T-helper 2 cell (primary cell): Measurements from ENCODE around the gene TMEM259.

Source experiments
- DNase-seq, 5 experiments: peaks; one replicate each; pipeline versions ENCODE4 v3.0.0 to v3.0.0-alpha.2; 2012 to 2022
- total RNA-seq, 2 donors: gene quantifications; one replicate each; lab custom pipeline; 2026; lab: John Stamatoyannopoulos, UW

The TMEM259 gene
- 270 to 389 reads per million in 2 donors for total RNA-seq

DNA sequence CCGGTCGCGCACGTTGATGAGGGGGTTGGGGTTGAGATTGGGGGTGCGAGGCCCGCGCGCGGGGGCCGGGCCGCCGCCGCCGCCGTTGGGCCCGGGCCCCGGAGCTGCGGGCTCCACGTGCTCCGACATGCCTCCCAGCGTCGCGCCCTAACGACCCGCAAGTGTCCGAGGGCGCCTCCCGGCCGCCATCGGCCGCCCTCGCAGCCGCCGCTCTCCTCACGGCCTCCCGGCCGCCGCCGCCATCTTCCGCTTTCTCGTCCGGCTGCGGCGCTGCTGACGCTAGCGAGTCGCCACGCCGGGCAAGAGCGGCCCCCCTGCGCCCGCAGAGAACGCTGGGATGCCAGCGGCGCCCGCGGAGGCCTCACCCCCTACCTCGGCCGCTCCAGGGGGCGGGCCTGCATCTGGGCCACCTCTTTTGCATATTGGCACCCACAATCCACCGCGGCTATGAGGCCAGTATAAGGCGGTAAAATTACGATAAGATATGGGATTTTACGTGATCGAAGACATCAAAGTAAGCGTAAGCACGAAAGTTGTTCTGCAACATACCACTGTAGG is at the start of gene TMEM259:
TSS of gene TMEM259 (minus strand) at position 256 of the 558 bp plus-strand sequence. CDS start at position 129, 127 bp downstream.
- DNase-seq, result peak; percentile 95 to 98 (median 97)

DNA sequence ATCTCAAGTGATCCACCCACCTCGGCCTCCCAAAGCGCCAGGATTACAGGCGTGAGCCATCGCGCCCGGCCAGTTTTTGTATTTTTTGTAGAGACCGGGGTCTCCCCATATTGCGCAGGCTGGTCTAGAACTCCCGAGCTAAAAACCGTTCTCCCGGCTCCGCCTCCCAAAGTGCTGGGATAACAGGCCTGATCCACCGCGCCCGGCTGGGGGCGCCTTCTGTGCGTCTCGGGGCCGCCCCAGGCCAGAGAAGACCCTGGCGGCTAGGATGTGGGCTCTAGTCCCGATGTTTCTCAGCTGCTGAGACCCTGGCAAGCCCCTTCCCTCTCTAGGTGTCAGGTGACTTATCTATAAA is 49.6 kb upstream of the TMEM259 start:
- no peak for DNase-seq

DNA sequence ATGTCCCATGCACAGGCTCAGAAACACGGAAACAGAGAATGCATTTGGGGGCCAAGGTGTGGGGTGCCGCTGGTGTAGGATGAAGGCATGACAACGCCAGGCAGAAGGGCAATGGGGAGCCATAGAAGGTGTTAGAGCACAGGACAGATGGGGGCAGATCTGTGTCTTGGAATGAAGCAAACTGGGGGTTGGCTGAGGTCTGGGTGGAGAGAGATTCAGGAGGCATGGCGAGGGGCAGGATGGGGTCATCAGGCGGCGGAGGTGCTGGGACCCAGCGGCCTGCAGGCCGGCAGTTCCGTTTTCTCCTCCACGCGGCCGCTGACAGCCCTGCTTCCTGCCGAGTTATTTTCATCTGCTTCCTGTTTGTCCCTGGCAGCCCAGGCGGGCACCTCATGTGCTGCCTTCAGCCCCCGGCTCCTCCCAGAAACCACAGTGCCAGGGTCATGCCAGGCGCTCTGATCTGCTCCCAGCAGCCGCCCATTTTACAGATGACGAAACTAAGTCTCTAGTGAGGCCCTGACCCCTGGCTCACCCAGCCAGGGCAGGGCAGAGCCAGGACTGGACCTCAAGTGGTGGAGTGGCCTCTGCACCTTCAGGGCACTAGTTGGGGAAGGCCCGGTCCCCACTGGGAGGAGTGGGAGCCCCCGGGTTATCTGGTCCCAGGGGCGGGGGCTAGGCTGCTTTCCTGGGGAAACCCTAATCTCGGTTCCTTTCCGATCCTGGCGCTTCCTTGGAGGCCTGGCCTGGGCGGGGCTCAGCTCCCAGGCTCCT is 48.3 kb upstream of the TMEM259 start:
- DNase-seq, result peak in 3 of 5 experiments; percentile 72 to 94 (median 77)

DNA sequence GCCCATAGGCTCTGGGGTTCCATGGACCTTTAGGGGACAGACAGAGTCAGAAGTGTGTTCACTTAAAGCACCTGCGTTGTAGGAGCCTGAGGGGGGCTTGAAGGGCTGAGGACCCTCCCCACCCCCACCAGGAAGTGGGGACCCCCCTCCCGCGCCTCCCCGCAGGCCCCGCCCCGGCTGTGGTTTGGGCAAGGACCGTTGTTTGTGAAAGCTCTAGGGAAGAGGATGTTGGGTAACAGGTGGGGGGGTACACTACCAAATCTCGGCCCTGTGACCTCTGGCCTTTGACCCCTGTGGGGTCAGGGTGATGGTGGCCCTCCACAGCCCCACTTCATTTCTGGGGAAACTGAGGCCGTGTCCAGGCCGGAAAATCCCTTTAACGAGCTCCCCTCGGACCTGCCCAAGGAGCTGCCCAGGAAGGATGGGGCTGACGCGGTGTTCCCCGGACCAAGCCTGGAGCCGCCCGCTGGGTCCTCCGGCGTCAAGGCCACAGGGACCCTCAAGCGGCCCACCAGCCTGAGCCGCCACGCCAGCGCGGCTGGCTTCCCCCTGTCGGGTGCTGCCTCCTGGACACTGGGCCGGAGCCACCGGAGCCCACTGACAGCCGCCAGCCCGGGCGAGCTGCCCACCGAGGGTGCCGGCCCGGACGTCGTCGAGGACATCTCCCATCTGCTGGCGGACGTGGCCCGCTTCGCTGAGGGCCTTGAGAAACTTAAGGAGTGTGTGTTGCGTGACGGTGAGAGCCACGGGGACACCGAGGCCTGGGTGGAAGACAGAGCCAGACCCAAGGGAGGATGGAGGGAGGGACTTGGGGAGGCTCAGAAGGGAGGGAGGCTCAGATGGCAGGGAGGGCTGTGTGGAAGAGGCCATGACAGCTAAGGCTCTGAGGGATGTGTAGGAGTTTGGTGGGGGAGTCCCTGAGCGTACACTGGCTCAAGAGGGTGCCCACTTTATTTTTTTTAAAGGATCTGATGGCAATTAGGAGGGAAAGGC is 47.4 kb upstream of the TMEM259 start:
- peak in 3 of 5 experiments; percentile 56 to 88 (median 58) for DNase-seq

DNA sequence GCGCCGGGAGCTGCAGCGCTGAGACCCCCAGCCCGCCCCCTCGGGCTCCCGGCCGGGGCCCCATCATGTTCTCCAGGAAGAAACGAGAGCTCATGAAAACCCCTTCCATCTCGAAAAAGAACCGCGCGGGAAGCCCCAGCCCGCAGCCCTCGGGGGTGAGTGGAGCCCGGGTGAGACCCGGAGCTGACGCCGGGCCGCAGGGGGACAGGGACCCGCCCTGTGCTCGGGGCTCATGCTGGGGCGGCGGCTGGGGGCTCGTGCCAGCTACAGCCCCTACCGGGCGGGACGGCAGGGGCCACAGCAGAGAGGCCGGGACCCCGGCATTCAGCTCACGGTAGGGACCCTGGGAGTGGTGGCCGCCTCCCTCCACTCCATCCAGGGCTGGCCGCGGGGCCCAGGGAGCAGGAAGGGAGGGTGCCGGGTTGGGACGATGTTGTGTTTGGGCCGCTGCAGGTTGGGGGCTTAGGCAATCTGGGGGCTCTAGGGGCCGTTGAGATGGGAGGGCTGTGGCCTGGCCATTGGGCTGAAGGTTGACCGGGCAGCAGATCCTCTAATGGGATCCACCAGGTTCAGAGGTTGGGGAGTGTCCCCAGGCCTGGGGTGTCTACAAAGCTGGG is 46.5 kb upstream of the TMEM259 start:
- DNase-seq, result peak in 4 of 5 experiments; percentile 51 to 86 (median 63)

DNA sequence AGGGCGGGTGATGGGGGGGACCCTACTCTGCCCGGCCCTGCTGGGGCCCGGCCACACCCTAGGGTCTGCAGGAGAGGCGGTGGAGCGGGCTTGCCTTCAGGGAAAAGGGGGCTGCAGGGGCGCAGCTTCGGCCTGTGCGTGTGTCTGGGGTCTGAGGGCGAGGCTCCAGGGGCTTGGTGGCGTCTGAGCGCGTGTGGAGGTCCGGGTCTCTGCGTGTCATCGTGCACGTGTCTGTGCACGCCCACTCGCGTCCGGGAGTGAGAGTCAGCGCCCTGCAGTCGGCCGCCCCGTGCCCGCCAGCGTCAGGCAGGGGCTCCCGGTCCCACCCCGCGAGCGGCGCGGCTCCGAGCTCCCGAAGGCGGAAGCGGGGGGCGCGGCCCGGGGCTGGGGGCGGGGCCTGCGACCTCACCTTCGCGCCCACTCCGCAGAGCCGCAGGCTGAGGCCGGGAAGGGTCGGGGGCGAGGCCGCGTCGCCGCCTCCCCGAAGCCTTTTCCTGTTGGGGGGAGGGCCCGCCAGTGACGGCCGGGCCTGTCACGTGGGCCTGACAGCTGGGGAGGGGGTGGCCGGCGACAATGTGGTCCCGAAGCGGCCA is 45.9 kb upstream of the TMEM259 start, which contains the start of gene ARHGAP45:
TSS of gene ARHGAP45 (plus strand) at position 420 of the 593 bp plus-strand sequence. CDS start 239 bp downstream, outside the sequence.
- peak; percentile 66 to 93 (median 78) for DNase-seq

DNA sequence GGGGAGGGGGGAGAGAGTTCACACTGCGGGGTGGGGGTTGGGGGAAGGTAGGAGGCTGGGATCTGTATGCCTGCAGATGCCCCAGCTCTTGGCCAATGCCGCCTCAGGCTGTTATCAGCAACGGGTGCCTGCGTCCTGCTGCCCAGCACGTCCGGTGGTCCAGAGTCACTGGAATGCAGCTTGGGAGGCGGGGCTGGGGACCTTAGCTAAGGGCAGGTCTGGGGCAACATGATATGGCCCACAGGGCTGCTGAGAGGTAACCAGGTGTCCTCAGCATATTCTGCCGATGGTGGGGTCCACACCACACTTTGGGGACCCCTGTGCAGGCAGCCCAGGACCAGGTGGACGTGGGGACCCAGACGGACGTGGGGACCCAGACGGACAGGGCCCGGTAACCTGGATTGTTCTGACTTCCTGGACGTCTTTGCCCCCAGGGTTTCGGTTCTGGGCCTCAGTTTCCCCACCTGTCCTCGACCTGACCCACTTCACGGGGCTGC is 45.4 kb upstream of the TMEM259 start:
- DNase-seq, result no peak

DNA sequence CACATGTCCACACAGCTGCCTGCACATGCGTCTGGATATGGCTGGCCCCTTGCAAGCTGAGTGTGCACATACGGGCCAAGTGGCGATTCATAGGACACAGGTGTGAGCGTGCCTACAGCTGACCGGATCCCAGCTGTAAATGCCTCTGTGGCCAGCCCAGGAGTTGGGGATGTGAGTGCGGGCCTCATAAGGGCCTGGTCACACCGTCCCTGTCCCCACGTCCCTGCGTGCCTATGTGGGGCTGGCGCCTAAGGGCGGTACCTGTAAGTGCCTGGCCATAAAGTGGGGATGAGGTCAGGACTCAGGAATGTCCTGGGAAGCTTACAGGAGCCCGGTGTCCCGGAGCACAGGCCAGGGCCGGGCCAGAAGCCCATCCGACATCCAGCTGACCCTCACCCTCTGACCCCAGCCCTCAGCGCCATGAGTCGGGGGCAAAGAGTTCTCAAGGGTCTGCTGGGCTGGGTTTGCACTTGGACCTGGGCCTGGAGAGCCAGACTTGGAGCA is 44.7 kb upstream of the TMEM259 start:
- no peak for DNase-seq

DNA sequence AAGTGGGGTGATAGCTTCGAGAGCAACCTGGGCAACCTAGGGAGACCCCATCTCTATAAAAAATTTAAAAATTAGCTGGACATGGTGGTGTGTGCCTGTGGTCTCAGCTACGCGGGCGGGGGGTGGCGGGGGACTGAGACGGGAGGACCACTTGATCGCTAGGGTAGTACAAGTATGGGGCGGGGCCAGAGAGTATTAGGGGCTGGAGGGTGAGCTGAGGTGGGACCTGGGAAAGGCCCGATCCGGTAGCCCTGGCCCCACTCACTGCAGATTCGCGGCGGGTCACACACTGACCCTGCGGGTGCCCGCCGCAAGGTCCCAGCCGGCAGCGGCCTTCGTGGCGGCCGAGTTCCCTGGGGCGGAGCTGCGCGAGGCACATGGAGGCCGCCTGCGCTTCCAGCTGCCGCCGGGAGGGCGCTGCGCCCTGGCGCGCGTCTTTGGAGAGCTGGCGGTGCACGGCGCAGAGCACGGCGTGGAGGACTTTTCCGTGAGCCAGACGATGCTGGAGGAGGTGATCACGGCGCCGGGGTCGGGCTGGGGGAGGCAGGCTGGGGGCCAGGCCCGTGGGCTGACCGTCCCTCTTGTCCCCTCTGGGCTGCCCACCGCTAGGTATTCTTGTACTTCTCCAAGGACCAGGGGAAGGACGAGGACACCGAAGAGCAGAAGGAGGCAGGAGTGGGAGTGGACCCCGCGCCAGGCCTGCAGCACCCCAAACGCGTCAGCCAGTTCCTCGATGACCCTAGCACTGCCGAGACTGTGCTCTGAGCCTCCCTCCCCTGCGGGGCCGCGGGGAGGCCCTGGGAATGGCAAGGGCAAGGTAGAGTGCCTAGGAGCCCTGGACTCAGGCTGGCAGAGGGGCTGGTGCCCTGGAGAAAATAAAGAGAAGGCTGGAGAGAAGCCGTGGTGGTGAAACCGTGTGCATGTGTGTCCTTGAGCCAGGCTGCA is 44.0 kb upstream of the TMEM259 start:
- peak in 3 of 5 experiments; percentile 60 to 85 (median 68) for DNase-seq

DNA sequence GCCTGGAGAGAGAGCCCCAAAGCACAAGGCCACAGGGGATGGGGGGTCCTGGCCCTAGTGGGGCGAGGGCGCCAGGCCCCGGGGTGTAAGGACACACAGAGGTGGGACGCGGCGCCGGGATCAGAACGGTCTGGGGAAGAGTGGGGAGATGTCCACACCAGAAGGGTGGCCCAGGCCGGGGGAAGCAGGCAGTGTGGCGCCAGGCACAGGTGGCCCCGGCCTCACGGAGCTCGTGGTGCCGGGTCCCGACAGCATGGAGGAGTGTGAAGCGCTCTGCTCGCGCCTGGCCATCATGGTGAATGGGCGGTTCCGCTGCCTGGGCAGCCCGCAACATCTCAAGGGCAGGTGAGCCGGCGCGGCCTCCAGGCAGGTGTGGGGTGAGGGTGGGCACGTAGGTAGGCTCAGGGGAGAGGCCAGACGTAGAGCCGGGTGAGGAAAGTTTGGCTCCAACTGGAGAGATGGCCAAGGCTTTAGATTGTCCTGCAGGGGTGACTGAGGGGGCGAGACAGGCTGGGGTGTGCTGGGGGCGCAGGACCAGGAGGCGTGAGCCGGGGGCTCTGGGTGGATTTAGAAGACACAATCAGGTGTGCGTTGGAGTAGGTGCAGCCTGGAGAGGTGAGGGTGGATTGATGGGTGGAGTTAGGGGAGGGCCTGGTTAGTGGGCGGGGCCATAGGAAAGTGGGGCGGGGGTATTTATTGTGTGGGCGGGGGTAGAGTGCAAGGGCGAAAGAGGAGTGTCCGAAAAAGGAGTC is 43.2 kb upstream of the TMEM259 start:
- DNase-seq, result no peak

DNA sequence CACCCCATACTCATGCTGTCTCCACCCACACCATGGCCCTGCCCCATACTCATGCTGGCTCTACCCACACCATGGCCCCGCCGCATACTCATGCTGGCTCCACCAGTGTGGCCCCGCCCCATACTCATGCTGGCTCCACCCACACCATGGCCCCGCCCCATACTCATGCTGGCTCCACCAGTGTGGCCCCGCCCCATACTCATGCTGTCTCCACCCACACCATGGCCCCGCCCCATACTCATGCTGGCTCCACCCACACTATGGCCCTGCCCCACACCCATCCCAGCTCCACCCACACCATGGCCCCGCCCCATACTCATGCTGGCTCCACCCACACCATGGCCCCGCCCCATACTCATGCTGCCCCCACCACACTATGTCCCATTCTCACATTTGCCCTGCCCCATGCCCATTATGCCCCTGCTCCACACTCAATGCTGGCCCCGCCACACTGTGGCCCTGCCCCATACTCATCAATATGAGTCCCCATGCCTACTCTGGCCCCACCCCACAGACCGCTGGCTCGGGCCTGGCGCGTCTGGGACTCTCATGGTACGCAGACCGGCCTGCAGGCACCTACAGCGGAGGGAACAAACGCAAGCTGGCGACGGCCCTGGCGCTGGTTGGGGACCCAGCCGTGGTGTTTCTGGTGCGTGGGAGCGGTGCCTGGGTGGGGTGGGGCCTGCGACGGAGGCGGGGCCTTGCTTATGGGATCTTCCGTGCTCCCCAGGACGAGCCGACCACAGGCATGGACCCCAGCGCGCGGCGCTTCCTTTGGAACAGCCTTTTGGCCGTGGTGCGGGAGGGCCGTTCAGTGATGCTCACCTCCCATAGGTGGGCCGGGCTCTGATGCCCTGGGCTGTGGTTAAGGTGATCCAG is 42.3 kb upstream of the TMEM259 start:
- peak; percentile 35 to 75 (median 68) for DNase-seq

DNA sequence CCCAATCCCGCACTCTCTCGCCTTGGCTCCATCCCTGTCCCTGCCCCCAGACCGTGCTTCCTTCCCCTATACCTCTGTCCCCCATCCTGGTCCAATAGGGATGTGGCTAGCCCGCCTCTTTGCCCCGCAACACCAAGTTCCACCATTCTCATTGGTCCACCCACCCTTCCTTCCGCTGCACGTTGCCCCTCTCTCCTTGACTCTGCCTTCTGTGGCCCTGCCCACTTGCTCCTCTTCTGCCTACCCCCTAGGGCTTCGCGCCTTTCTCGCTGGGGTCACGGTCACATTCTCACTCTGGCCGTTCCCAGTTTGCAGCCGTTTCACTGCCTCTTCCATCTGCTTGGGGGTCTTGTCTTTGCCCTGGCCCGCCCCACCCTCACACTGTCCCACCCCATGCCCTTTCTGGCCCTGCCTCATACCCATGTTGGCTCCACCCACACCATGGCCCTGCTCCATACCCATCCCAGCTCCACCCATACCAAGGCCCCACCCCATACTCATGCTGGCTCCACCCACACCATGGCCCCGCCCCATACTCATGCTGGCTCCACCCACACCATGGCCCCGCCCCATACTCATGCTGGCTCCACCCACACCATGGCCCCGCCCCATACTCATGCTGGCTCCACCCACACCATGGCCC is 41.6 kb upstream of the TMEM259 start:
- peak in 1 of 5 experiments; percentile 36 for DNase-seq

DNA sequence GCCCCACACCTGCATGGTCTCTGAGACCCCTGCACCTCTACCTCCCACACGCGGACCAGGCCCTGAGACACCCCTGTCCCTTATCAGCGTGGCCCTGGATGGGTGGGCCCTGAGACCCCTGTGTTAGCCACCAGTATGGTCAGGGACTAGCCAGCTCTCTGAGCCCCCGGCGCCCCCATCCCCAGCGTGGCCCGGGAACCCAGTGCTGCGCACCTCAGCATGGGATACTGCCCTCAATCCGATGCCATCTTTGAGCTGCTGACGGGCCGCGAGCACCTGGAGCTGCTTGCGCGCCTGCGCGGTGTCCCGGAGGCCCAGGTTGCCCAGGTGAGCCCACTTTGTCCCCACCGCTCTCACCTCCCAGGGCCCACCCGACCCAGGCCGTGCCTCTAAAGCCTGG is 41.1 kb upstream of the TMEM259 start:
- DNase-seq, result no peak

DNA sequence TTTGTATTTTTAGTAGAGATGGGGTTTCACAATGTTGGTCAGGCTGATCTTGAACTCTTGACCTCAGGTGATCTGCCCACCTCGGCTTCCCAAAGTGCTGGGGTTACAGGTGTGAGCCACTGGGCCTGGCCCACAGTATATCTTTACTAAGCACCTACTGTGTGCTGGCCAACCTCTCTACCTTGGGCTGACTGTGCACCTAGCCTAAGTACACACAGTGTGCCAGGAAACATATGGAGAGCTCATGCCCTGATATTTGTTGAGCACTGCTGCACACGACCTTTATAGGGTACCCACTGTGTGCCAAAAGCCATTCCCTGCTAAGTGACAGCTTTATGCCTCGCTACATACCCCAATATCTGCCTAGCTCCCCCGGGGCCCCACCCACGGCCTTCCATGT is 39.8 kb upstream of the TMEM259 start:
- DNase-seq, result no peak

DNA sequence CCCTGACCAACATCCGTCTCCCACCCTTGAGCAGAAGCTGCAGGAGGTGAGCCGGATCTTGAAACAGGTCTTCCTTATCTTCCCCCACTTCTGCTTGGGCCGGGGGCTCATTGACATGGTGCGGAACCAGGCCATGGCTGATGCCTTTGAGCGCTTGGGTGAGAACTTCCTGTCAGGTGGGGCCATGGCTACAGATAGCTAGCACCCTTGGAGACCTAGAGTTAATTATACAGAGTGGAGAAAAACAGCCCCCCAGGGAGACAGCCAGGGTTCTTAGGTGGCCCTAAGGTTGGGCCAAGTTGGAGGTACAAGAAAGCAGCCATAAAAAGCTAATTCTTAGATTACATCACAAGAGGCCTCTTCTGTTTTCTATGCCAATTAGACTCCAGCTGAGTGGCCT is 37.2 kb upstream of the TMEM259 start:
- DNase-seq, result no peak

DNA sequence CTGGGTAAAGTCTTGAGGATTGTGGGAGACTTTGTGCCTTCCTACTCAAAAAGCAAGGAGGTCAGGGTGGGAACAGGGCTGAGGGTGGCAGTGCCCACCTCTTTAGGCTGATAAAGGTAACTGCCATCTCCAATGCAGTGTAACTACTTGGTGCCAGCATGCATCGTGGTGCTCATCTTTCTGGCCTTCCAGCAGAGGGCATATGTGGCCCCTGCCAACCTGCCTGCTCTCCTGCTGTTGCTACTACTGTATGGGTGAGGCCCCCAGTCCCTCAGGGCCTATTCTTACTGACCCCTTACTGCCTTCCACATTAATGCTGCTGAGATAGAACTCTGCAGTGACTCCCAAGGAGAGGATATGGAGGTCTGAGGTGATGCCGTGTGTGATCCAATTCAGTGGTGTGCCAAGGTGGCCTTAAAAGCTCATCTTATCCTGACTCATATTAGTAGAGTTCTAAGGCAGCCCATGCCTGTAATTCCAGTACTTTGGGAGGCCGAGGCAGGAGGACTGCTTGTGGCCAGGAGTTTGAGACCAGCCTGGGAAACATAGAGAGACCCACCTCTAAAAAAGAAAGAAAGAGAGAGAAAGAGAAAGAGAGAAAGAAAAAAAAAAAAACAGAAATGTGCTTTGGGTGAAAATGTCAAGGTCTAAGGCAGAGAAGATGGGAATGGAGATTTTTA is 36.4 kb upstream of the TMEM259 start:
- peak in 1 of 5 experiments; percentile 81 for DNase-seq

DNA sequence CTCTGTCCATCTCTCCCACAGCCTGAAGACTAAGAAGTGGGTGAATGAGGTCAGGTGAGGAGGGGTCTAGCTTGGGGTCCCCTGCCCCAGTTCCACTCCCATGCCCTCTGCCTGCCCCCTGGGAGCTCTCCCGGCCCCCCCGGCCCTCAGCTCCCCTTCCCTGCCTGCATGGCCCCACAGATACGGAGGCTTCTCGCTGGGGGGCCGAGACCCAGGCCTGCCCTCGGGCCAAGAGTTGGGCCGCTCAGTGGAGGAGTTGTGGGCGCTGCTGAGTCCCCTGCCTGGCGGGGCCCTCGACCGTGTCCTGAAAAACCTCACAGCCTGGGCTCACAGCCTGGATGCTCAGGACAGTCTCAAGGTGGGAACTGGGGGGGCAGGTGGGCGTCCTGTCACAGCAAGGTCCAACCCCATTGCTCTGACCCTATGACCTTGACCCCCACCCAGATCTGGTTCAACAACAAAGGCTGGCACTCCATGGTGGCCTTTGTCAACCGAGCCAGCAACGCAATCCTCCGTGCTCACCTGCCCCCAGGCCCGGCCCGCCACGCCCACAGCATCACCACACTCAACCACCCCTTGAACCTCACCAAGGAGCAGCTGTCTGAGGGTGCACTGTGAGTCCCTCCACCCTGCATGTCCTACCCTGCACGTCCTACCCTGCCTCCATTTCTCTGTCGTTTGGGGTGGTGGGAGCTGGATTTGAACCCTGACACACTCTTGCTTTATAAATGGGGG is 35.1 kb upstream of the TMEM259 start:
- no peak for DNase-seq
